RWPE2 (cell line): ENCODE measurements around the gene TFB1M.
"Not testable (repeated sequence)": the region's sequence is repeated elsewhere in the genome, so short reads cannot be mapped to it uniquely, and the experiment has no call there.

Source experiments
- ATAC-seq: fragments of 200-7000 bp; cut with Tn5 transposase; 3 replicates; pipeline ENCODE4 v1.9.1; 2021; ENCODE audit warnings: low read depth
- DNase-seq: peaks from one replicate; pipeline ENCODE4 v3.0.0-alpha.2; 2020; ENCODE audit warnings: low spot score
- H3K27ac ChIP-seq: fragments of 450-650 bp; 2 replicates; pipeline ENCODE4 v1.5.1; 2017; ENCODE audit warnings: mild to moderate bottlenecking; ENCODE audit not compliant: poor library complexity, severe bottlenecking
- H3K27me3 ChIP-seq: fragments of 250-450 bp; sonication (Bioruptor Pico); 2 replicates; pipeline ENCODE4 v1.5.1; 2021; ENCODE audit warnings: mild to moderate bottlenecking, moderate library complexity; ENCODE audit not compliant: insufficient read depth, poor library complexity, severe bottlenecking
- H3K36me3 ChIP-seq: fragments of 250-450 bp; sonication (Bioruptor Pico); 2 replicates; pipeline ENCODE4 v1.5.1; 2020; ENCODE audit warnings: low read depth, mild to moderate bottlenecking, moderate library complexity
- H3K4me1 ChIP-seq: fragments of 250-450 bp; sonication (Bioruptor Pico); 2 replicates; pipeline ENCODE4 v1.5.1; 2021; ENCODE audit warnings: mild to moderate bottlenecking, moderate library complexity; ENCODE audit not compliant: insufficient read depth, poor library complexity, severe bottlenecking
- H3K4me3 ChIP-seq: fragments of 250-450 bp; sonication (Bioruptor Pico); 2 replicates; pipeline ENCODE4 v1.5.1; 2021; ENCODE audit warnings: mild to moderate bottlenecking, moderate library complexity; ENCODE audit not compliant: severe bottlenecking
- H3K9me3 ChIP-seq: fragments of 250-450 bp; sonication (Bioruptor Pico); 2 replicates; pipeline ENCODE4 v1.5.1; 2021; ENCODE audit warnings: mild to moderate bottlenecking, moderate library complexity; ENCODE audit not compliant: severe bottlenecking
- CTCF ChIP-seq: fragments of 450-650 bp; IDR thresholded peaks from one replicate; pipeline ENCODE4 v1.5.1; 2017; ENCODE audit warnings: mild to moderate bottlenecking, moderate library complexity; ENCODE audit not compliant: poor library complexity, severe bottlenecking

Gene TFB1M

GRCh38 chr6:155234167-155234566, 80.1 kb downstream of the TFB1M start:
- Histone ChIP-seq H3K4me3 (no peak overlapping the region), H3K27me3 (no peaks in the 10 kb centered on the region), H3K36me3 (no peaks in the 10 kb centered on the region), H3K4me1 (no peaks in the 10 kb centered on the region), H3K9me3 (no peaks in the 10 kb centered on the region), H3K27ac (no peak overlapping the region)
- no peak for DNase-seq
- ATAC-seq = no peak
- TF ChIP-seq CTCF = no peak

GRCh38 chr6:155232848-155233247, 81.4 kb downstream of the TFB1M start:
- no peak overlapping the region for H3K4me3 ChIP-seq
- H3K27ac ChIP-seq = no peak overlapping the region
- DNase-seq (no peak), ATAC-seq (no peak)
- H3K9me3 ChIP-seq = no peaks in the 10 kb centered on the region
- no peak for TF ChIP-seq CTCF
- no peaks in the 10 kb centered on the region for H3K27me3 ChIP-seq
- no peaks in the 10 kb centered on the region for H3K36me3 ChIP-seq
- H3K4me1 ChIP-seq = no peaks in the 10 kb centered on the region

GRCh38 chr6:155230975-155231374, 83.3 kb downstream of the TFB1M start:
- H3K9me3 ChIP-seq, H3K4me1 ChIP-seq, H3K27ac ChIP-seq, DNase-seq, H3K27me3 ChIP-seq, ATAC-seq, H3K4me3 ChIP-seq, H3K36me3 ChIP-seq: not testable (repeated sequence)

GRCh38 chr6:155228546-155229166, 85.6 kb downstream of the TFB1M start:
- DNase-seq = no peak
- H3K36me3 ChIP-seq = no peaks in the 10 kb centered on the region

GRCh38 chr6:155227046-155227445, 87.2 kb downstream of the TFB1M start:
- Histone ChIP-seq H3K27me3 (no peaks in the 10 kb centered on the region), H3K4me1 (peaks cover 14% of the 10 kb centered on the region), H3K27ac (no peak overlapping the region), H3K9me3 (no peaks in the 10 kb centered on the region), H3K36me3 (no peaks in the 10 kb centered on the region), H3K4me3 (no peak overlapping the region)
- no peak for TF ChIP-seq CTCF
- no peak for ATAC-seq
- no peak for DNase-seq

More at GRCh38 chr6:155228546-155229166, 85.6 kb downstream of the TFB1M start:
- Histone ChIP-seq H3K27ac (no peak overlapping the region), H3K9me3 (no peaks in the 10 kb centered on the region), H3K4me3 (no peak overlapping the region), H3K27me3 (no peaks in the 10 kb centered on the region), H3K4me1 (peaks cover 11% of the 10 kb centered on the region)
- TF ChIP-seq CTCF = no peak
- no peak for ATAC-seq
